H9 (cell line): ENCODE data around the gene MYO7B. TPM values are rescaled to one million over a fixed set of nuclear protein-coding genes. Genes with fewer than 3 reads are reported as not detected.
A peak's percentile ranks its signal among the peaks of the same experiment; 100 is the strongest.

Experiments
- DNase-seq: peaks from one replicate; pipeline ENCODE4 v3.0.0-alpha.2; 2017
- H2AFZ ChIP-seq: one replicate; pipeline ENCODE4 v1.6.1; 2013; ENCODE audit warnings: mild to moderate bottlenecking, low read length, control low read depth, moderate library complexity
- H2AK5ac ChIP-seq: 2 replicates; pipeline ENCODE4 v1.6.1; 2013; ENCODE audit warnings: low read length, control low read depth, mixed read lengths; ENCODE audit not compliant: insufficient read length
- H2BK120ac ChIP-seq: one replicate; pipeline ENCODE4 v1.6.1; 2013; ENCODE audit warnings: low read depth, mild to moderate bottlenecking, low read length, control low read depth, inconsistent platforms; ENCODE audit not compliant: poor library complexity, severe bottlenecking
- H2BK12ac ChIP-seq: 2 replicates; pipeline ENCODE4 v1.6.1; 2013; ENCODE audit warnings: low read length, control low read depth, mixed read lengths, low read depth; ENCODE audit not compliant: insufficient read length
- H2BK15ac ChIP-seq: 2 replicates; pipeline ENCODE4 v1.6.1; 2013; ENCODE audit warnings: low read depth, low read length, control low read depth
- H2BK20ac ChIP-seq: one replicate; pipeline ENCODE4 v1.6.1; 2013; ENCODE audit warnings: low read depth, mild to moderate bottlenecking, low read length, control low read depth, inconsistent platforms; ENCODE audit not compliant: poor library complexity, severe bottlenecking
- H2BK5ac ChIP-seq: 2 replicates; pipeline ENCODE4 v1.6.1; 2013; ENCODE audit warnings: low read length, control low read depth, mixed read lengths; ENCODE audit not compliant: insufficient read length
- H3K14ac ChIP-seq: 2 replicates; pipeline ENCODE4 v1.6.1; 2013; ENCODE audit warnings: low read length, control low read depth; ENCODE audit not compliant: insufficient read depth
- H3K18ac ChIP-seq: 2 replicates; pipeline ENCODE4 v1.6.1; 2013; ENCODE audit warnings: low read depth, mild to moderate bottlenecking, mixed read lengths, low read length, control low read depth; ENCODE audit not compliant: insufficient read length
- H3K23ac ChIP-seq: 2 replicates; pipeline ENCODE4 v1.6.1; 2013; ENCODE audit warnings: low read length, control low read depth, mixed read lengths, low read depth; ENCODE audit not compliant: insufficient read length
- H3K23me2 ChIP-seq: 2 replicates; pipeline ENCODE4 v1.6.1; 2013; ENCODE audit warnings: low read depth, mild to moderate bottlenecking, mixed read lengths, low read length, control low read depth; ENCODE audit not compliant: insufficient read length, poor library complexity, severe bottlenecking
- H3K27ac ChIP-seq: 2 replicates; pipeline ENCODE4 v1.5.1; 2013; ENCODE audit warnings: low read length, control low read depth, mixed read lengths, low read depth; ENCODE audit not compliant: insufficient read length
- H3K27me3 ChIP-seq: 2 replicates; pipeline ENCODE4 v1.6.1; 2013; ENCODE audit warnings: low read length, control low read depth, inconsistent platforms; ENCODE audit not compliant: insufficient read depth
- H3K4ac ChIP-seq: 2 replicates; pipeline ENCODE4 v1.6.1; 2013; ENCODE audit warnings: low read depth, mild to moderate bottlenecking, control low read depth, inconsistent platforms, low read length, moderate library complexity
- H3K4me1 ChIP-seq: 2 replicates; pipeline ENCODE4 v1.6.1; 2013; ENCODE audit warnings: low read length, control low read depth, inconsistent platforms; ENCODE audit not compliant: insufficient read depth
- H3K4me2 ChIP-seq: 2 replicates; pipeline ENCODE4 v1.6.1; 2013; ENCODE audit warnings: low read length, control low read depth, mixed read lengths; ENCODE audit not compliant: insufficient read length, insufficient read depth
- H3K56ac ChIP-seq: 2 replicates; pipeline ENCODE4 v1.6.1; 2013; ENCODE audit warnings: low read depth, mild to moderate bottlenecking, mixed read lengths, low read length, control low read depth; ENCODE audit not compliant: insufficient read length
- H3K79me1 ChIP-seq: 2 replicates; pipeline ENCODE4 v1.6.1; 2013; ENCODE audit warnings: low read depth, mild to moderate bottlenecking, moderate library complexity, low read length, control low read depth, inconsistent platforms; ENCODE audit not compliant: insufficient read depth, poor library complexity, severe bottlenecking
- H3K79me2 ChIP-seq: 2 replicates; pipeline ENCODE4 v1.6.1; 2013; ENCODE audit warnings: low read length, control low read depth, inconsistent platforms; ENCODE audit not compliant: insufficient read depth
- H3K9ac ChIP-seq: 2 replicates; pipeline ENCODE4 v1.6.1; 2013; ENCODE audit warnings: low read length, control low read depth, mixed read lengths; ENCODE audit not compliant: insufficient read length; ENCODE audit errors: extremely low read depth
- H3K9me3 ChIP-seq: one replicate; pipeline ENCODE4 v1.6.1; 2013; ENCODE audit warnings: low read depth, low read length, inconsistent platforms; ENCODE audit not compliant: control insufficient read depth
- H3T11ph ChIP-seq: one replicate; pipeline ENCODE4 v1.6.1; 2013; ENCODE audit warnings: mild to moderate bottlenecking, low read length, control low read depth, inconsistent platforms
- H4K20me1 ChIP-seq: one replicate; pipeline ENCODE4 v1.6.1; 2013; ENCODE audit not compliant: control insufficient read depth, insufficient read length, insufficient read depth
- H4K5ac ChIP-seq: 2 replicates; pipeline ENCODE4 v1.6.1; 2013; ENCODE audit warnings: low read depth, mild to moderate bottlenecking, mixed read lengths, low read length, control low read depth; ENCODE audit not compliant: insufficient read length
- H4K8ac ChIP-seq: replicated peaks from 2 replicates; pipeline ENCODE4 v1.6.1; 2013; ENCODE audit warnings: low read length, control low read depth, mixed read lengths, low read depth; ENCODE audit not compliant: insufficient read length
- H4K91ac ChIP-seq: 2 replicates; pipeline ENCODE4 v1.6.1; 2013; ENCODE audit warnings: low read depth, mild to moderate bottlenecking, moderate library complexity, mixed read lengths, low read length, control low read depth; ENCODE audit not compliant: insufficient read length
- H3K27ac Mint-ChIP-seq, 3 experiments: 2 replicates in 2 of 3; 3 replicates in 1 of 3; pipeline ENCODE4 v1.8.0; 2020 to 2021; ENCODE audit warnings: mixed read lengths in 3 of 3, mild to moderate bottlenecking in 1 of 3, moderate library complexity in 1 of 3
- H3K27me3 Mint-ChIP-seq: 2 replicates; pipeline ENCODE4 v1.8.0; 2021; ENCODE audit warnings: low read depth, mild to moderate bottlenecking, moderate library complexity, mixed read lengths
- H3K36me3 Mint-ChIP-seq, 3 experiments: 2 replicates in 2 of 3; 3 replicates in 1 of 3; pipeline ENCODE4 v1.8.0; 2020 to 2021; ENCODE audit warnings: low read depth in 3 of 3, mixed read lengths in 3 of 3; ENCODE audit not compliant: insufficient read depth in 1 of 3
- H3K4me1 Mint-ChIP-seq, 2 experiments: 2 replicates each; pipeline ENCODE4 v1.8.0; 2020; ENCODE audit warnings: mixed read lengths in 2 of 2
- H3K4me3 Mint-ChIP-seq, 2 experiments: 2 replicates in 1 of 2; 3 replicates in 1 of 2; pipeline ENCODE4 v1.8.0; 2020 to 2021; ENCODE audit warnings: mild to moderate bottlenecking in 2 of 2, mixed read lengths in 2 of 2, moderate library complexity in 1 of 2
- H3K9me3 Mint-ChIP-seq, 2 experiments: 2 replicates in 1 of 2; 3 replicates in 1 of 2; pipeline ENCODE4 v1.8.0; 2020; ENCODE audit warnings: mild to moderate bottlenecking in 2 of 2, mixed read lengths in 2 of 2, moderate library complexity in 1 of 2
- CTCF ChIP-seq: fragments of 200-600 bp; sonication (generic); conservative IDR thresholded peaks from 3 replicates; pipeline ENCODE4 v1.8.0; 2021; ENCODE audit warnings: antibody characterized with exemption, mild to moderate bottlenecking
- WGBS: extraction: QIAGEN DNeasy Blood & Tissue Kit; methylation state at CpG from one replicate; pipeline ENCODE4 v1.1.7; 2013; ENCODE audit warnings: missing lambda C conversion rate, low lambda C conversion rate, mixed read lengths; ENCODE audit not compliant: insufficient read length; ENCODE audit errors: extremely low coverage; 5-methylcytosine and 5-hydroxymethylcytosine counted together
- total RNA-seq: library from RNA; stranded (reverse); gene quantifications from 2 replicates; pipeline ENCODE4 v1.2.1, GENCODE V29; 2021

MYO7B gene
- total RNA-seq, 1 experiment from 2014 or later: not detected

- Mint-ChIP-seq H3K27ac (peak overlapping the region in 2 of 3 experiments; percentile 4 to 50; a peak in 3 of 7 replicates), H3K4me1 (peaks cover 1 to 5% of the 10 kb centered on the region in 2 experiments; a peak in 3 of 4 replicates), H3K4me3 (no peak overlapping the region), H3K9me3 (no peaks in the 10 kb centered on the region), H3K36me3 (peaks cover 11 to 25% (median 23%) of the 10 kb centered on the region in 3 experiments; a peak in 6 of 7 replicates), H3K27me3 (no peaks in the 10 kb centered on the region)
- Histone ChIP-seq H2BK120ac (no peak overlapping the region), H2BK12ac (no peak overlapping the region), H2BK20ac (peak overlapping the region; percentile 45), H3K9ac (no peak overlapping the region), H2AK5ac (no peak overlapping the region), H3K14ac (no peak overlapping the region), H3K23me2 (no peaks in the 10 kb centered on the region), H3K18ac (no peak overlapping the region), H3T11ph (no peak overlapping the region), H4K20me1 (no peaks in the 10 kb centered on the region), H2BK5ac (no peak overlapping the region), H3K79me1 (peaks cover 6% of the 10 kb centered on the region), H2AFZ (no peak overlapping the region), H3K4ac (no peak overlapping the region), H3K9me3 (no peaks in the 10 kb centered on the region), H4K8ac (no peak overlapping the region), H4K5ac (no peak overlapping the region), H2BK15ac (no peak overlapping the region), H3K27me3 (no peaks in the 10 kb centered on the region), H3K4me2 (no peak overlapping the region), H4K91ac (no peak overlapping the region), H3K56ac (no peak overlapping the region), H3K4me1 (no peaks in the 10 kb centered on the region), H3K27ac (no peak overlapping the region), H3K23ac (no peak overlapping the region), H3K79me2 (peaks cover 34% of the 10 kb centered on the region)
- TF ChIP-seq CTCF: no peak
- DNase-seq: no peak
- WGBS: no CpG with 5 or more reads among the region's 3 CpGs
Observed at GRCh38 chr2:127508631-127509034, 26.9 kb upstream of the MYO7B start.
